IPS-18a (cell line): Measurements from ENCODE around the gene ATP1A4.

Experiments used
- H3K27ac ChIP-seq: one replicate; pipeline ENCODE4 v1.5.1; 2013; ENCODE audit warnings: low read length
- H3K27me3 ChIP-seq: one replicate; pipeline ENCODE4 v1.6.1; 2013; ENCODE audit warnings: mild to moderate bottlenecking, low read length; ENCODE audit not compliant: control insufficient read depth, insufficient read depth
- H3K36me3 ChIP-seq: one replicate; pipeline ENCODE4 v1.6.1; 2013; ENCODE audit warnings: low read depth, low read length; ENCODE audit not compliant: control insufficient read depth
- H3K4me1 ChIP-seq: one replicate; pipeline ENCODE4 v1.6.1; 2013; ENCODE audit warnings: low read depth, low read length; ENCODE audit not compliant: control insufficient read depth
- H3K4me3 ChIP-seq: one replicate; pipeline ENCODE4 v1.5.1; 2013; ENCODE audit warnings: low read length
- H3K9ac ChIP-seq: one replicate; pipeline ENCODE4 v1.6.1; 2013; ENCODE audit warnings: mild to moderate bottlenecking, low read length, moderate library complexity
- H3K9me3 ChIP-seq: one replicate; pipeline ENCODE4 v1.6.1; 2013; ENCODE audit warnings: low read depth, low read length; ENCODE audit not compliant: control insufficient read depth

The ATP1A4 gene

GRCh38 chr1:160114085-160114484 is 37.3 kb upstream of the ATP1A4 start:
- H3K27me3 ChIP-seq, result no peaks in the 10 kb centered on the region
- H3K36me3 ChIP-seq, result no peaks in the 10 kb centered on the region
- no peak overlapping the region for H3K27ac ChIP-seq
- no peak overlapping the region for H3K4me3 ChIP-seq
- H3K9me3 ChIP-seq, result no peaks in the 10 kb centered on the region
- H3K4me1 ChIP-seq, result peaks cover 64% of the 10 kb centered on the region
- H3K9ac ChIP-seq, result no peak overlapping the region

- no peaks in the 10 kb centered on the region for H3K36me3 ChIP-seq
- H3K27ac ChIP-seq, result no peak within 1 kb of the TSS
- peak within 1 kb of the TSS; percentile 21 for H3K9ac ChIP-seq
- H3K9me3 ChIP-seq, result no peaks in the 10 kb centered on the region
- no peaks in the 10 kb centered on the region for H3K27me3 ChIP-seq
- H3K4me1 ChIP-seq, result peaks cover 48% of the 10 kb centered on the region
- H3K4me3 ChIP-seq, result peak within 1 kb of the TSS; percentile 60
Measured at GRCh38 chr1:160115545-160116282, 35.7 kb upstream of the ATP1A4 start, which contains the start of gene ATP1A2. TSS of gene ATP1A2 (plus strand) at chr1:160115759. CDS start at chr1:160115862, 103 bp downstream.

GRCh38 chr1:160116283-160117147 is 34.9 kb upstream of the ATP1A4 start:
- no peaks in the 10 kb centered on the region for H3K36me3 ChIP-seq
- no peaks in the 10 kb centered on the region for H3K9me3 ChIP-seq
- no peak overlapping the region for H3K27ac ChIP-seq
- no peaks in the 10 kb centered on the region for H3K27me3 ChIP-seq
- peaks cover 48% of the 10 kb centered on the region for H3K4me1 ChIP-seq
- peak overlapping the region; percentile 60 for H3K4me3 ChIP-seq
- peak overlapping the region; percentile 21 for H3K9ac ChIP-seq

GRCh38 chr1:160117300-160117699 is 34.1 kb upstream of the ATP1A4 start:
- H3K4me3 ChIP-seq, result peak overlapping the region; percentile 60

GRCh38 chr1:160117709-160118183 is 33.7 kb upstream of the ATP1A4 start:
- peaks cover 4% of the 10 kb centered on the region for H3K36me3 ChIP-seq
- no peaks in the 10 kb centered on the region for H3K27me3 ChIP-seq
- no peaks in the 10 kb centered on the region for H3K9me3 ChIP-seq
- H3K4me1 ChIP-seq, result peaks cover 48% of the 10 kb centered on the region
- H3K9ac ChIP-seq, result peak overlapping the region; percentile 41
- no peak overlapping the region for H3K27ac ChIP-seq
- peak overlapping the region; percentile 60 for H3K4me3 ChIP-seq

More at GRCh38 chr1:160117300-160117699, 34.1 kb upstream of the ATP1A4 start:
- Histone ChIP-seq H3K27ac (no peak overlapping the region), H3K36me3 (no peaks in the 10 kb centered on the region), H3K9me3 (no peaks in the 10 kb centered on the region), H3K27me3 (no peaks in the 10 kb centered on the region), H3K9ac (peak overlapping the region; percentile 41), H3K4me1 (peaks cover 48% of the 10 kb centered on the region)

GRCh38 chr1:160118928-160119327 is 32.5 kb upstream of the ATP1A4 start:
- no peak overlapping the region for H3K27ac ChIP-seq
- peaks cover 43% of the 10 kb centered on the region for H3K4me1 ChIP-seq
- H3K4me3 ChIP-seq, result no peak overlapping the region
- H3K9ac ChIP-seq, result no peak overlapping the region
- no peaks in the 10 kb centered on the region for H3K9me3 ChIP-seq
- H3K36me3 ChIP-seq, result peaks cover 13% of the 10 kb centered on the region
- H3K27me3 ChIP-seq, result no peaks in the 10 kb centered on the region

- H3K4me3 ChIP-seq, result no peak overlapping the region
- no peaks in the 10 kb centered on the region for H3K27me3 ChIP-seq
- H3K9me3 ChIP-seq, result no peaks in the 10 kb centered on the region
- no peak overlapping the region for H3K27ac ChIP-seq
- H3K36me3 ChIP-seq, result peaks cover 26% of the 10 kb centered on the region
- peaks cover 29% of the 10 kb centered on the region for H3K4me1 ChIP-seq
- H3K9ac ChIP-seq, result no peak overlapping the region
Measured at GRCh38 chr1:160120797-160121196, 30.6 kb upstream of the ATP1A4 start.

- no peak overlapping the region for H3K9ac ChIP-seq
- no peaks in the 10 kb centered on the region for H3K27me3 ChIP-seq
- no peak overlapping the region for H3K27ac ChIP-seq
- peaks cover 25% of the 10 kb centered on the region for H3K4me1 ChIP-seq
- H3K9me3 ChIP-seq, result no peaks in the 10 kb centered on the region
- peaks cover 29% of the 10 kb centered on the region for H3K36me3 ChIP-seq
- H3K4me3 ChIP-seq, result no peak overlapping the region
Measured at GRCh38 chr1:160121388-160121787, 30.0 kb upstream of the ATP1A4 start.

GRCh38 chr1:160122978-160123495 is 28.4 kb upstream of the ATP1A4 start:
- H3K9ac ChIP-seq, result no peak overlapping the region
- H3K27ac ChIP-seq, result no peak overlapping the region
- no peaks in the 10 kb centered on the region for H3K27me3 ChIP-seq
- H3K36me3 ChIP-seq, result peaks cover 44% of the 10 kb centered on the region
- peaks cover 9% of the 10 kb centered on the region for H3K4me1 ChIP-seq
- H3K4me3 ChIP-seq, result no peak overlapping the region
- no peaks in the 10 kb centered on the region for H3K9me3 ChIP-seq

- Histone ChIP-seq H3K4me1 (peaks cover 2% of the 10 kb centered on the region), H3K27ac (no peak overlapping the region), H3K27me3 (no peaks in the 10 kb centered on the region), H3K9ac (no peak overlapping the region), H3K9me3 (no peaks in the 10 kb centered on the region), H3K36me3 (peaks cover 51% of the 10 kb centered on the region), H3K4me3 (no peak overlapping the region)
Measured at GRCh38 chr1:160123726-160124125, 27.7 kb upstream of the ATP1A4 start.

GRCh38 chr1:160124705-160125478 is 26.5 kb upstream of the ATP1A4 start:
- Histone ChIP-seq H3K36me3 (peaks cover 62% of the 10 kb centered on the region), H3K4me3 (no peak overlapping the region), H3K4me1 (no peaks in the 10 kb centered on the region), H3K27ac (no peak overlapping the region), H3K27me3 (no peaks in the 10 kb centered on the region), H3K9me3 (no peaks in the 10 kb centered on the region), H3K9ac (no peak overlapping the region)
